Mesenchymal stem cell (in vitro differentiated cells and primary cell): ENCODE measurements around the gene GALNT5.

Experiments used
- DNase-seq: peaks from one replicate; pipeline ENCODE4 v3.0.0-alpha.2; 2013
- H2AFZ ChIP-seq: one replicate; pipeline ENCODE4 v1.6.1; 2013; ENCODE audit warnings: low read depth, mild to moderate bottlenecking, control low read depth, inconsistent platforms, low read length, moderate library complexity
- H2AK5ac ChIP-seq: 2 replicates; pipeline ENCODE4 v1.6.1; 2013; ENCODE audit warnings: low read length, moderate library complexity, mild to moderate bottlenecking, inconsistent platforms; ENCODE audit not compliant: severe bottlenecking
- H2BK120ac ChIP-seq: one replicate; pipeline ENCODE4 v1.6.1; 2013; ENCODE audit warnings: low read depth, mild to moderate bottlenecking, inconsistent platforms, low read length, moderate library complexity
- H2BK12ac ChIP-seq, 2 experiments: one replicate each; pipeline ENCODE4 v1.6.1; 2013; ENCODE audit warnings: inconsistent platforms in 2 of 2, low read length in 2 of 2, mild to moderate bottlenecking in 2 of 2, moderate library complexity in 2 of 2, control low read depth in 1 of 2
- H2BK15ac ChIP-seq: one replicate; pipeline ENCODE4 v1.6.1; 2013; ENCODE audit warnings: mild to moderate bottlenecking, low read depth, inconsistent platforms; ENCODE audit not compliant: poor library complexity, severe bottlenecking
- H2BK5ac ChIP-seq: 2 replicates; pipeline ENCODE4 v1.6.1; 2013; ENCODE audit warnings: low read depth, mild to moderate bottlenecking, low read length, control low read depth, inconsistent platforms; ENCODE audit not compliant: poor library complexity, severe bottlenecking
- H3K14ac ChIP-seq, 2 experiments: one replicate each; pipeline ENCODE4 v1.6.1; 2013; ENCODE audit warnings: inconsistent platforms in 2 of 2, low read length in 2 of 2, control low read depth in 1 of 2, mild to moderate bottlenecking in 1 of 2, moderate library complexity in 1 of 2
- H3K18ac ChIP-seq, 2 experiments: one replicate each; pipeline ENCODE4 v1.6.1; 2013; ENCODE audit warnings: inconsistent platforms in 2 of 2, low read length in 2 of 2, control low read depth in 1 of 2, low read depth in 1 of 2, mild to moderate bottlenecking in 1 of 2
- H3K23ac ChIP-seq, 2 experiments: one replicate each; pipeline ENCODE4 v1.6.1; 2013; ENCODE audit warnings: inconsistent platforms in 2 of 2, low read length in 2 of 2, mild to moderate bottlenecking in 2 of 2, moderate library complexity in 2 of 2, control low read depth in 1 of 2
- H3K27ac ChIP-seq: 2 replicates; pipeline ENCODE4 v1.5.1; 2013; ENCODE audit warnings: mild to moderate bottlenecking, moderate library complexity, low read length, control low read depth, inconsistent platforms; ENCODE audit not compliant: poor library complexity, severe bottlenecking
- H3K27me3 ChIP-seq, 2 experiments: 2 replicates each; pipeline versions ENCODE4 v1.6.1 to v1.7.0; 2013; ENCODE audit warnings: low read length in 2 of 2, mild to moderate bottlenecking in 2 of 2, moderate library complexity in 2 of 2, control low read depth in 1 of 2, inconsistent platforms in 1 of 2; ENCODE audit not compliant: control insufficient read depth in 1 of 2, insufficient read depth in 1 of 2
- H3K36me3 ChIP-seq, 2 experiments: 2 replicates each; pipeline versions ENCODE4 v1.6.1 to v1.7.0; 2013; ENCODE audit warnings: low read length in 2 of 2, control low read depth in 1 of 2, inconsistent platforms in 1 of 2, low read depth in 1 of 2, mild to moderate bottlenecking in 1 of 2; ENCODE audit not compliant: insufficient read depth in 2 of 2, control insufficient read depth in 1 of 2
- H3K4ac ChIP-seq, 2 experiments: one replicate each; pipeline ENCODE4 v1.6.1; 2013; ENCODE audit warnings: inconsistent platforms in 2 of 2, low read length in 2 of 2, mild to moderate bottlenecking in 2 of 2, moderate library complexity in 2 of 2, control low read depth in 1 of 2, low read depth in 1 of 2
- H3K4me1 ChIP-seq: 2 replicates; pipeline ENCODE4 v1.6.1; 2013; ENCODE audit warnings: low read depth, low read length, control low read depth; ENCODE audit not compliant: control insufficient read depth, insufficient read depth
- H3K4me2 ChIP-seq: 2 replicates; pipeline ENCODE4 v1.6.1; 2013; ENCODE audit warnings: low read length, mild to moderate bottlenecking, inconsistent platforms; ENCODE audit not compliant: poor library complexity, severe bottlenecking
- H3K4me3 ChIP-seq, 2 experiments: 2 replicates each; pipeline versions ENCODE4 v1.5.1 to v1.7.0; 2013; ENCODE audit warnings: low read length in 2 of 2, mild to moderate bottlenecking in 2 of 2, control low read depth in 1 of 2, low read depth in 1 of 2; ENCODE audit not compliant: insufficient read depth in 1 of 2
- H3K79me1 ChIP-seq: replicated peaks from 2 replicates; pipeline ENCODE4 v1.6.1; 2013; ENCODE audit warnings: mild to moderate bottlenecking, control low read depth, low read length, inconsistent platforms; ENCODE audit not compliant: poor library complexity, severe bottlenecking
- H3K9ac ChIP-seq: 2 replicates; pipeline ENCODE4 v1.7.0; 2013; ENCODE audit warnings: mild to moderate bottlenecking, low read length, moderate library complexity
- H3K9me3 ChIP-seq: 2 replicates; pipeline ENCODE4 v1.7.0; 2013; ENCODE audit warnings: mild to moderate bottlenecking, low read length; ENCODE audit not compliant: control insufficient read depth
- H4K8ac ChIP-seq: one replicate; pipeline ENCODE4 v1.6.1; 2013; ENCODE audit warnings: inconsistent platforms, mild to moderate bottlenecking, low read length, moderate library complexity
- H4K91ac ChIP-seq: one replicate; pipeline ENCODE4 v1.6.1; 2013; ENCODE audit warnings: mild to moderate bottlenecking, low read length, inconsistent platforms
- WGBS: methylation state at CpG from one replicate; pipeline ENCODE4 v1.1.7; 2013; ENCODE audit warnings: mixed read lengths; 5-methylcytosine and 5-hydroxymethylcytosine counted together

GALNT5 gene

DNA sequence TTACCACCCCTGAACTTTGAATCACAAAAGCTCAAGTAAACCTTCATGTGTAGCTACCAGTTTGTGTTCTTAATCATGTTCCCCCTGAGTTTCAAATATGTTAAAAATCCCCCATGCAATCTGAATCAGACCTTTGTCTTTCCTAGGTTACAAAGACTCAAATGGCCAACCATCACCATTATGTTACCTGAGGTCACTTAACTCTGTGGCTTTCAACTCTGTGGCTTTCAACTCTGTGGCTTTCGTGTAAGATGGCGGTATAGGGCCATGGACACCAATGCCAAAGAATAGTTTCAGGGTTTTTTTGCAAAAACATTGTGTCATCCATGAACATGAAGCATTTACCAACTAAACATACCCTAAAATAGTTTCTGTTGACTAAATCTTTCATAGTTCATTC is 61.4 kb downstream of the GALNT5 start:
- no peaks in the 10 kb centered on the region for H3K36me3 ChIP-seq
- H3K18ac ChIP-seq, result no peak overlapping the region
- WGBS, result 100% methylated on average over 2 of the region's 2 CpGs
- H3K9me3 ChIP-seq, result no peaks in the 10 kb centered on the region
- DNase-seq, result no peak
- H2AFZ ChIP-seq, result no peak overlapping the region
- H3K4ac ChIP-seq, result no peak overlapping the region
- H2BK5ac ChIP-seq, result no peak overlapping the region
- H2BK12ac ChIP-seq, result no peak overlapping the region
- no peak overlapping the region for H2AK5ac ChIP-seq
- H3K9ac ChIP-seq, result no peak overlapping the region
- no peak overlapping the region for H4K8ac ChIP-seq
- H3K4me3 ChIP-seq, result no peak overlapping the region
- no peak overlapping the region for H2BK15ac ChIP-seq
- H3K27ac ChIP-seq, result no peak overlapping the region
- no peak overlapping the region for H3K14ac ChIP-seq
- H2BK120ac ChIP-seq, result no peak overlapping the region
- no peaks in the 10 kb centered on the region for H3K4me1 ChIP-seq
- H4K91ac ChIP-seq, result no peak overlapping the region
- no peak overlapping the region for H3K4me2 ChIP-seq
- H3K27me3 ChIP-seq, result no peaks in the 10 kb centered on the region
- H3K23ac ChIP-seq, result no peak overlapping the region
- no peaks in the 10 kb centered on the region for H3K79me1 ChIP-seq

GRCh38 chr2:157319795-157320194 is 62.3 kb downstream of the GALNT5 start:
- H2AFZ ChIP-seq, result no peak overlapping the region
- H4K91ac ChIP-seq, result no peak overlapping the region
- no peaks in the 10 kb centered on the region for H3K9me3 ChIP-seq
- no peak overlapping the region for H2AK5ac ChIP-seq
- no peak overlapping the region for H2BK15ac ChIP-seq
- H3K4me3 ChIP-seq, result no peak overlapping the region
- no peak overlapping the region for H2BK12ac ChIP-seq
- no peak overlapping the region for H3K4ac ChIP-seq
- no peaks in the 10 kb centered on the region for H3K27me3 ChIP-seq
- no peak overlapping the region for H3K14ac ChIP-seq
- no peak overlapping the region for H2BK120ac ChIP-seq
- no peaks in the 10 kb centered on the region for H3K79me1 ChIP-seq
- no peak overlapping the region for H2BK5ac ChIP-seq
- no peak overlapping the region for H3K18ac ChIP-seq
- no peak overlapping the region for H3K23ac ChIP-seq
- 100% methylated on average over 1 of the region's 2 CpGs for WGBS
- no peaks in the 10 kb centered on the region for H3K4me1 ChIP-seq
- H4K8ac ChIP-seq, result no peak overlapping the region
- H3K27ac ChIP-seq, result no peak overlapping the region
- H3K36me3 ChIP-seq, result no peaks in the 10 kb centered on the region
- H3K4me2 ChIP-seq, result no peak overlapping the region
- H3K9ac ChIP-seq, result no peak overlapping the region
- DNase-seq, result no peak

- Histone ChIP-seq H3K36me3 (no peaks in the 10 kb centered on the region), H3K4ac (no peak overlapping the region), H3K9me3 (no peaks in the 10 kb centered on the region), H3K14ac (no peak overlapping the region), H2AK5ac (no peak overlapping the region), H4K8ac (no peak overlapping the region), H3K4me2 (no peak overlapping the region), H3K4me1 (no peaks in the 10 kb centered on the region), H3K27me3 (no peaks in the 10 kb centered on the region), H2BK12ac (no peak overlapping the region), H3K4me3 (no peak overlapping the region), H2AFZ (no peak overlapping the region), H4K91ac (no peak overlapping the region), H3K18ac (no peak overlapping the region), H2BK5ac (no peak overlapping the region), H3K27ac (no peak overlapping the region), H3K9ac (no peak overlapping the region), H2BK15ac (no peak overlapping the region), H2BK120ac (no peak overlapping the region), H3K79me1 (no peaks in the 10 kb centered on the region), H3K23ac (no peak overlapping the region)
- DNase-seq, result no peak
These were observed 62.9 kb downstream of the GALNT5 start for GRCh38 chr2:157320409-157320808.

DNA sequence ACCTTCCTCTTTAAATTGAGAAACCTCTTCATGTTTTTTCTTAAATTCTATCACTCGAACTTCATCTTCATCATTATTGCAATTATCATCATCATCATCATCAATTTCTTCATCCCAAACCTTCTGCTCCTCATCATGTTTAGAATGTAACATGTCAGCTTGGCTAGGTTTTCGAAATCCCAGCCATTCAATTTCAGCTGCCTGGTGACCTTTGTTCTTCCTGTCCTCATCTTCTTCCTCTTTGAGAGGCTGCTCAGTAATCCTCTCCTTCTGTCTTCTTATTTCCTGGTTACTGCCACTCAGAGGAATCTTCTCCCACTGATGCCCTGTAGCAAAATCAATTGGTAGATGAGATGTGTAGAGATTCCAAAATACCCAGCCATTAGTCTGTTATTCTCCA is 64.0 kb downstream of the GALNT5 start:
- Histone ChIP-seq H2BK15ac (no peak overlapping the region), H2AK5ac (no peak overlapping the region)
- 77% methylated on average over 2 of the region's 2 CpGs for WGBS

More for the DNA sequence above, 64.0 kb downstream of the GALNT5 start:
- Histone ChIP-seq H3K36me3 (no peaks in the 10 kb centered on the region), H3K27ac (no peak overlapping the region), H3K9me3 (no peaks in the 10 kb centered on the region), H4K91ac (no peak overlapping the region), H2AFZ (no peak overlapping the region), H3K18ac (no peak overlapping the region), H3K4ac (no peak overlapping the region), H4K8ac (no peak overlapping the region), H3K79me1 (no peaks in the 10 kb centered on the region), H3K4me1 (no peaks in the 10 kb centered on the region), H3K14ac (no peak overlapping the region), H3K4me3 (no peak overlapping the region), H2BK12ac (no peak overlapping the region), H3K9ac (no peak overlapping the region), H3K23ac (no peak overlapping the region), H3K4me2 (no peak overlapping the region), H3K27me3 (no peaks in the 10 kb centered on the region), H2BK120ac (no peak overlapping the region), H2BK5ac (no peak overlapping the region)
- DNase-seq, result no peak
